SK-N-SH treated with all-trans-retinoic acid at 6 μM for 48 hours (cell line): ENCODE measurements around the gene XPO1.

Experiments
- ARNTL ChIP-seq: fragments of 450-650 bp; formaldehyde crosslinking; IDR thresholded peaks from 2 replicates; pipeline ENCODE4 v1.5.0; 2020; ENCODE audit warnings: low read depth, mild to moderate bottlenecking, moderate library complexity, borderline replicate concordance
- PPARA ChIP-seq: fragments of 250-450 bp; sonication (Bioruptor Pico); IDR thresholded peaks from 2 replicates; pipeline ENCODE4 v1.5.0; 2020; ENCODE audit warnings: mild to moderate bottlenecking, borderline replicate concordance
- TOX ChIP-seq: fragments of 250-450 bp; sonication (Bioruptor Pico); IDR thresholded peaks from 2 replicates; pipeline ENCODE4 v1.8.0; 2021; ENCODE audit warnings: mild to moderate bottlenecking, moderate library complexity, borderline replicate concordance
- ZNF565 ChIP-seq: fragments of 450-650 bp; formaldehyde crosslinking; conservative IDR thresholded peaks from 2 replicates; pipeline ENCODE4 v1.5.0; 2020; ENCODE audit warnings: low read depth, mild to moderate bottlenecking, moderate library complexity
- TF ChIP-seq, protein P1 (sequence below): fragments of 250-450 bp; sonication (Bioruptor Pico); IDR thresholded peaks from 2 replicates; pipeline ENCODE4 v1.5.1; 2020; ENCODE audit warnings: low read depth, mild to moderate bottlenecking, moderate library complexity

GRCh38 chr2:61536572-61537276 is 1.4 kb downstream of the XPO1 start:
- TF ChIP-seq TOX: no peak
- no peak for TF ChIP-seq ZNF565 (CRISPR knock-in tag)
- TF ChIP-seq, protein P1, sequence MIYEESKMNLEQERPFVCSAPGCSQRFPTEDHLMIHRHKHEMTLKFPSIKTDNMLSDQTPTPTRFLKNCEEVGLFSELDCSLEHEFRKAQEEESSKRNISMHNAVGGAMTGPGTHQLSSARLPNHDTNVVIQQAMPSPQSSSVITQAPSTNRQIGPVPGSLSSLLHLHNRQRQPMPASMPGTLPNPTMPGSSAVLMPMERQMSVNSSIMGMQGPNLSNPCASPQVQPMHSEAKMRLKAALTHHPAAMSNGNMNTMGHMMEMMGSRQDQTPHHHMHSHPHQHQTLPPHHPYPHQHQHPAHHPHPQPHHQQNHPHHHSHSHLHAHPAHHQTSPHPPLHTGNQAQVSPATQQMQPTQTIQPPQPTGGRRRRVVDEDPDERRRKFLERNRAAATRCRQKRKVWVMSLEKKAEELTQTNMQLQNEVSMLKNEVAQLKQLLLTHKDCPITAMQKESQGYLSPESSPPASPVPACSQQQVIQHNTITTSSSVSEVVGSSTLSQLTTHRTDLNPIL (CRISPR knock-in tag): no peak
- TF ChIP-seq ARNTL (CRISPR knock-in tag): no peak
- TF ChIP-seq PPARA (CRISPR knock-in tag): no peak
